GM20000 (cell line): ENCODE measurements around the gene NRSN1.

ENCODE experiments used
- DNase-seq: peaks from one replicate; pipeline ENCODE4 v3.0.0; 2012; ENCODE audit warnings: low spot score
- TF ChIP-seq, protein P1 (sequence below): IDR thresholded peaks from 2 replicates; pipeline ENCODE4 v1.5.1; 2012; ENCODE audit warnings: mild to moderate bottlenecking, control low read depth; ENCODE audit errors: extremely low read depth, missing control alignments

The NRSN1 gene, protein sequence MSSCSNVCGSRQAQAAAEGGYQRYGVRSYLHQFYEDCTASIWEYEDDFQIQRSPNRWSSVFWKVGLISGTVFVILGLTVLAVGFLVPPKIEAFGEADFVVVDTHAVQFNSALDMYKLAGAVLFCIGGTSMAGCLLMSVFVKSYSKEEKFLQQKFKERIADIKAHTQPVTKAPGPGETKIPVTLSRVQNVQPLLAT

DNA sequence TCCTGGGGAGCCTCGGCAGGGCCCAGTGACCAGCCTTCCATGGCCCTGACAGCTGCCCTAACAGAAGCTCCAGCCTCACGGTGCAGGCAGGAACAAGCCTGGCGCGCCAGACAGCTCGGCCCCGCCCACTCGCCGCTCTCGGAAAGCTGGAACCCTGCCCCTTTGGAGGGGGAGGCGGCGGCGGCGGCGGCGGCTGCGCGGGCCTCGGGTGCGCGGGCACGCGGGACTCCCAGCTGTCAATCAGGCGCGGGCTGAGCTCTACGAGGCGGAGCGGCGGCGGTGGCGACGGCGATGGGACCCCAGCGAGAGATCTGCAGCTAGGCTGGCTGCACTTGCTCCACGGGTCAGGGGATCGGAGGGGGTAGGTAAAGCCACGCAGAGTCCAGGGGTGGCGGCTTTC is at the start of gene NRSN1:
Gene NRSN1, plus strand, starts transcription at position 236 of the 400 bp plus-strand sequence. CDS start 8,113 bp downstream, outside the sequence.
- no peak for DNase-seq
- TF ChIP-seq, protein P1, sequence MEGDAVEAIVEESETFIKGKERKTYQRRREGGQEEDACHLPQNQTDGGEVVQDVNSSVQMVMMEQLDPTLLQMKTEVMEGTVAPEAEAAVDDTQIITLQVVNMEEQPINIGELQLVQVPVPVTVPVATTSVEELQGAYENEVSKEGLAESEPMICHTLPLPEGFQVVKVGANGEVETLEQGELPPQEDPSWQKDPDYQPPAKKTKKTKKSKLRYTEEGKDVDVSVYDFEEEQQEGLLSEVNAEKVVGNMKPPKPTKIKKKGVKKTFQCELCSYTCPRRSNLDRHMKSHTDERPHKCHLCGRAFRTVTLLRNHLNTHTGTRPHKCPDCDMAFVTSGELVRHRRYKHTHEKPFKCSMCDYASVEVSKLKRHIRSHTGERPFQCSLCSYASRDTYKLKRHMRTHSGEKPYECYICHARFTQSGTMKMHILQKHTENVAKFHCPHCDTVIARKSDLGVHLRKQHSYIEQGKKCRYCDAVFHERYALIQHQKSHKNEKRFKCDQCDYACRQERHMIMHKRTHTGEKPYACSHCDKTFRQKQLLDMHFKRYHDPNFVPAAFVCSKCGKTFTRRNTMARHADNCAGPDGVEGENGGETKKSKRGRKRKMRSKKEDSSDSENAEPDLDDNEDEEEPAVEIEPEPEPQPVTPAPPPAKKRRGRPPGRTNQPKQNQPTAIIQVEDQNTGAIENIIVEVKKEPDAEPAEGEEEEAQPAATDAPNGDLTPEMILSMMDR: no peak

DNA sequence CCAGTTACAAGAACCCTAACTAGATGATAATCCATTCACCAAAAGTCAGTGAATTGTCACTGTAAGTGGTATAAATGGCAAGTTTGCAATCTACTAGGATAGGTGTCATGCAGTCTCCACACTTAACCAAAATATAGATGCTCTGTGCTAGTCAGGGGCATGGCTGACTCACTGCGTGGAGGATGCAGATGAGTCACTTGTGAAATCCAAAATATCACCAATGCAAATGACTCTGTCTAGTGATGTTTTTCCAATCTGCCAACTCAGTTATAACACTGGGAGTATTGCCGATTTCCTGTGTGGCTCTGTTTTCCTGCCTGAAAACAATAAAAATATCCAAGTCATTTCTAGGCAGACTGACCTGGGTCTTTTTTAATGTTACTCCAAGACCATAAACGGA is 47.8 kb upstream of the NRSN1 start:
- TF ChIP-seq, protein P1: no peak
- no peak for DNase-seq

DNA sequence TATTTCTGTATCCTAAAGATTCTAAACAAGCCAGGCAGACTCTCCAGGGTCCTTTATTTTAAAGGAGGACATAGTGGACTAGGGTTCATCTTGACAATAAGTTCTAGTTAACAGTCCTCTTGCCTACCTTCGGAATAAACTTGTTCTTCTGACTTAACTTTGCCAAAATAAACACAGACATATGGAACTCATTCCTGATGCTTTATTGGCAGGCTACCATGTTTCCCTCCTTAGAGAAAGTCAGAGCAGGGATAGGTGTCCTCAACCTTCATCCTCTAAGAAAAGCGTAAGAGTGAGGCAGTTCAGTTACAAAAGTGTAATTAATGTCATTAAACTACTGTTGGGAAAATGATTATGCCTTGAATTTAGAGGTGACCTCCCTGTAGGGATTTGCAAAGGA is 46.9 kb upstream of the NRSN1 start:
- TF ChIP-seq, protein P1: no peak
- DNase-seq: no peak

DNA sequence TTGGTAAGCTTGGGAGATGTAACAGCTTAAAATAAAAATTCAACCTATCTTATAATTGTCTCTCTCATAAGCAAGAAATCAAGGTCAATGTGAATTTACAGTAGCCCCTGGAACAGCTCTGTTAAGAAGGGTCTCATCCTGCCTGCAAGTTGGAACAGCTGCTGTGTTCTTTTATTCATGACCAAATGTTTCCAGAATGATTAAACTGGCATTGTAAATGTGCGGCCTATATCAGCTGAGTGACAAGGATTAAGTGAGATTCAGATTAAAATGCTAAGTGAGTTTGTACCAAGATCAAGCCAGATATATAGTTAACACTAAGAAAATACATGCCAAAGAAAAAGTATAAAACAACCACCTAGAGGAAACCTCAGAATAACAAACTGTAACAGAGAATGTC is 45.3 kb upstream of the NRSN1 start:
- DNase-seq: no peak
- TF ChIP-seq, protein P1: no peak

DNA sequence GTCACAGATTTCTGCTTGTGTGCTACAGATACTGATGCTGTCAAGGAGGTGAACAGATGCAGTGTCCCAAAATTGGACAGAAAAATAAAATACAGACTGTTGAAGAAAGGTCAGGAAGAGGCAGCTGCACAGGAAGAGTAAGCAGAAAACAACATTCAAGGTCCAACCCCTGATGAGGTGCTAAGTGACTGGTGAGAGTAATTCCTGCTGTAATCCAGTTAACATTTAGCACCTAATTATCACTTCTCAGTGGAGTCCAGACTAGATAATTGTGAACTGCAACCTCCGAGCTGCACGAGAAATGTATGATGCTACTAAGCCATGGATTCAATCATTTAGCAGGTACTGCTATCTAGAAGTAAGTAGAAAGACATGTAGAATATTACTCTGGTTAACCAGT is 36.3 kb upstream of the NRSN1 start:
- TF ChIP-seq, protein P1: no peak
- no peak for DNase-seq

DNA sequence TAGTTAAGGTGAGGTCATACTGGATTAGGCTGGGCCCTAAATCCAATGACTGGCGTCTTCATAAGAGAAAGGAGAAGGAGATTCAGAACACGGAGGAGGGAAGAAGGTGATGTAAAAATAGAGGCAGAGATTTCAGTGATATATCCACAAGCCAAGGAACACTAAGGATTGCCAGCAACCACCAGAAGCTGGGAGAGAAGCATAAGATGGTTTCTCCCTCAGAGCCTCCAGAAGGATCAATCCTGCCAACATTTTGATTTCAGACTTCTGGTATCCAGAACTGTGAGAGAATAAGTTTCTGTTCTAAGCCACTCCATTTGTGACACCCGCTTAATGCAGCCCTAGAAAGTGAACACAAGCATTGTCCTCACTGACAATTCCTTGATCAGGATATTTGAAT is 33.6 kb upstream of the NRSN1 start:
- no peak for DNase-seq
- TF ChIP-seq, protein P1: no peak

DNA sequence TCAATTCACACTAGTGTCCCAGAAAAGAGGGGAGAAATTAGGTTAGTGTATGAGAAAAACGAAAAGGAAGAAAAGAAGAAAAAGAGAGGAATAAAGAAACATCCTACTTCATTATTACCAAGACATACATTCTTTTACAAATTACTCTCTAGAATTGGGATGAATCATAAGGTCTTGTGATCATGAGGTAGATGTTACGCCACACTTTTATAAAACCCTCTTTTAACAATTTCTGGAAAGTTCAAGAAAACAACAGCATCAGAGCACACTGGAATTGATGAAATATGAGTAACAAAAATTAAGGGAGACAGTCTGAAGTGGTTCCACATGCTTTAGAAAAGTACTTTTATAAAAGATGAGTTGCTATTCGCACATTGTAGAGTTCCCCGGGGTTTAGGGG is 32.6 kb upstream of the NRSN1 start:
- no peak for DNase-seq
- TF ChIP-seq, protein P1: no peak
